ENCODE results near the gene TMEM52. TPM values are rescaled to one million over a fixed set of nuclear protein-coding genes. Genes with fewer than 3 reads are reported as not detected.

Gene TMEM52
- total and polyA plus RNA-seq, 2 of the 8 experiments (the other 6 are each of a cell fraction or from before 2014, with no cell fraction given): 14.6 to 30.2 TPM

- no peak overlapping the region for H3K27ac ChIP-seq (ENCODE audit: low read depth, low read length)
Observed at GRCh38 chr1:1920057-1920607, 1.1 kb upstream of the TMEM52 start.

More at GRCh38 chr1:1920057-1920607, 1.1 kb upstream of the TMEM52 start:
- 0 out of 2 replicates have a peak overlapping the region, but pooled peaks have one; percentile 48 for H2BK20ac ChIP-seq (ENCODE audit: low read length)
- peak overlapping the region; percentile 90; the same call in 1 of the 2 replicates for H2BK12ac ChIP-seq (ENCODE audit: low read depth, low read length)
- peaks cover 4% of the 10 kb centered on the region; the same call in 1 of the 2 replicates for H3K23me2 ChIP-seq (ENCODE audit: low read depth, low read length)
- ChIA-PET POLR2A (ENCODE audit: partially characterized antibody) (interaction anchor here (2.6 kb wide), 1 partner anchor 10 kb away, joined by 14 read pairs; no protein-coding TSS in a partner anchor), CTCF (ENCODE audit: partially characterized antibody) (interaction anchor here (1.2 kb wide), 1 partner anchor 24 kb away, joined by 6 read pairs; no protein-coding TSS in a partner anchor)
- no peak overlapping the region for H2BK120ac ChIP-seq (replicated peaks; ENCODE audit: low read depth, low read length)
- H3K18ac ChIP-seq (ENCODE audit: extremely low read depth, low read length): peak overlapping the region; percentile 67; the same call in 1 of the 2 replicates
- no peaks in the 10 kb centered on the region for H3K36me3 ChIP-seq (ENCODE audit: control insufficient read depth in 2 of 4, insufficient read depth in 4 of 4, low read length in 3 of 4)
- no peak overlapping the region for H3K14ac ChIP-seq (ENCODE audit: insufficient read length)
- H3K4me2 ChIP-seq (ENCODE audit: insufficient read depth in 1 of 2, low read depth in 2 of 2, low read length in 2 of 2): peak overlapping the region; percentile 50 to 82
- H3K27me3 ChIP-seq (replicated peaks in 1 of 4; ENCODE audit: control insufficient read depth in 3 of 4, extremely low read depth in 1 of 4, insufficient read depth in 3 of 4, low read length in 3 of 4): peaks cover 0 to 2% (median under 1%) of the 10 kb centered on the region in 4 experiments; a peak in 1 of 7 replicates
- H3K9me3 ChIP-seq (ENCODE audit: insufficient read depth in 2 of 2, low read depth in 1 of 2, low read length in 1 of 2): no peaks in the 10 kb centered on the region; a peak in 1 of 4 replicates
- peaks cover 0 to 15% (median 10%) of the 10 kb centered on the region in 4 experiments; a peak in 6 of 7 replicates for H3K4me1 ChIP-seq (replicated peaks in 1 of 4; ENCODE audit: control insufficient read depth in 3 of 4, insufficient read depth in 4 of 4, low read length in 3 of 4)
- H2BK5ac ChIP-seq (ENCODE audit: low read depth, low read length): peak overlapping the region; percentile 15; the same call in 1 of the 2 replicates
- no peak for DNase-seq (ENCODE audit: low read depth in 1 of 2, low spot score in 2 of 2)
- H3K4ac ChIP-seq (replicated peaks; ENCODE audit: insufficient read length, low read depth, low read length): peak overlapping the region; percentile 34
- peak overlapping the region; percentile 2; the same call in 1 of the 2 replicates for H2AFZ ChIP-seq (ENCODE audit: low read length)
- no peaks in the 10 kb centered on the region for H3K79me1 ChIP-seq (ENCODE audit: low read depth, low read length)
- no peak for FAIRE-seq
- TF ChIP-seq SUZ12 (IDR thresholded peaks at IDR 0.05; ENCODE audit: low read length): 0 out of 2 replicates have a peak, but pooled peaks have one; percentile 23
- no peak for TF ChIP-seq SIRT6 (IDR thresholded peaks at IDR 0.05; ENCODE audit: low read length)
- peak; percentile 42 for TF ChIP-seq KDM4A (IDR thresholded peaks at IDR 0.05; ENCODE audit: low read depth, low read length, severe bottlenecking)
- no peaks in the 10 kb centered on the region for H3K79me2 ChIP-seq (ENCODE audit: control insufficient read depth in 1 of 2, insufficient read depth in 2 of 2, low read length in 2 of 2)
- no peak overlapping the region for H3K23ac ChIP-seq (ENCODE audit: insufficient read length)
- H4K20me1 ChIP-seq (replicated peaks in 1 of 2; ENCODE audit: control insufficient read depth in 1 of 2, insufficient read depth in 2 of 2, low read length in 2 of 2): no peaks in the 10 kb centered on the region
- peak overlapping the region; percentile 87; the same call in 1 of the 2 replicates for H2AK5ac ChIP-seq (ENCODE audit: low read depth, low read length)
- H3K56ac ChIP-seq (replicated peaks; ENCODE audit: insufficient read length, low read depth, low read length): no peak overlapping the region
- peak overlapping the region in 2 of 4 experiments; percentile 34 to 49; a peak in 3 of 8 replicates for H3K4me3 ChIP-seq (ENCODE audit: extremely low read depth in 1 of 4, insufficient read depth in 2 of 4, low read depth in 3 of 4, low read length in 4 of 4)
- peak overlapping the region; percentile 77 for H4K8ac ChIP-seq (ENCODE audit: extremely low read depth, insufficient read depth, low read length)
- H2BK15ac ChIP-seq (ENCODE audit: low read length): peak overlapping the region; percentile 99
- H4K91ac ChIP-seq (replicated peaks; ENCODE audit: insufficient read length, low read length): peak overlapping the region; percentile 67
- 86% methylated on average over 6 of the region's 6 CpGs; no CpG with 5 or more reads in 1 of the 2 experiments for WGBS, 2 experiments (ENCODE audit: extremely low coverage in 1 of 2, insufficient coverage in 1 of 2, insufficient read length in 1 of 2, insufficient replicate concordance in 2 of 2, low coverage in 1 of 2, low lambda C conversion rate in 2 of 2, missing lambda C conversion rate in 1 of 2)
- H3K9ac ChIP-seq (replicated peaks in 1 of 4; ENCODE audit: extremely low read depth in 1 of 4, low read depth in 3 of 4, low read length in 3 of 4): no peak overlapping the region
- H4K5ac ChIP-seq (ENCODE audit: insufficient read length, low read depth, low read length): no peak overlapping the region

Data from H1 (cell line).